ENCODE results near the gene THYN1. TPM values are rescaled to one million over a fixed set of nuclear protein-coding genes. Genes with fewer than 3 reads are reported as not detected.

Gene THYN1
- total and polyA plus RNA-seq, 2 donors (not counting 1 experiment from before 2014, with no cell fraction given): 54.9 to 88.7 TPM

- Histone ChIP-seq H3K4me3 (replicated peaks in 1 of 4; ENCODE audit: control extremely low read depth in 1 of 4, insufficient read depth in 1 of 4, low read depth in 3 of 4, low read length in 4 of 4) (no peak overlapping the region), H3K9me3 (ENCODE audit: control insufficient read depth, insufficient read depth, low read depth, low read length) (no peaks in the 10 kb centered on the region), H3K27me3 (ENCODE audit: control insufficient read depth, insufficient read depth, low read length) (no peaks in the 10 kb centered on the region), H4K20me1 (ENCODE audit: control insufficient read depth, extremely low read depth, insufficient read depth, low read length) (no peaks in the 10 kb centered on the region), H3K79me2 (ENCODE audit: control insufficient read depth, insufficient read depth, low read length) (peaks cover 2% of the 10 kb centered on the region), H3K4me1 (ENCODE audit: control insufficient read depth, extremely low read depth, insufficient read depth, low read length) (no peaks in the 10 kb centered on the region), H3K27ac (ENCODE audit: insufficient read depth, low read length) (no peak overlapping the region), H3K4me2 (ENCODE audit: extremely low read depth, insufficient read depth, low read length) (no peak overlapping the region), H3K36me3 (ENCODE audit: control insufficient read depth, insufficient read depth, low read length) (peaks cover 13% of the 10 kb centered on the region), H3K9ac (ENCODE audit: insufficient read depth, low read length) (no peak overlapping the region), H2AFZ (ENCODE audit: low read length) (no peak overlapping the region)
- TF ChIP-seq, protein P1, sequence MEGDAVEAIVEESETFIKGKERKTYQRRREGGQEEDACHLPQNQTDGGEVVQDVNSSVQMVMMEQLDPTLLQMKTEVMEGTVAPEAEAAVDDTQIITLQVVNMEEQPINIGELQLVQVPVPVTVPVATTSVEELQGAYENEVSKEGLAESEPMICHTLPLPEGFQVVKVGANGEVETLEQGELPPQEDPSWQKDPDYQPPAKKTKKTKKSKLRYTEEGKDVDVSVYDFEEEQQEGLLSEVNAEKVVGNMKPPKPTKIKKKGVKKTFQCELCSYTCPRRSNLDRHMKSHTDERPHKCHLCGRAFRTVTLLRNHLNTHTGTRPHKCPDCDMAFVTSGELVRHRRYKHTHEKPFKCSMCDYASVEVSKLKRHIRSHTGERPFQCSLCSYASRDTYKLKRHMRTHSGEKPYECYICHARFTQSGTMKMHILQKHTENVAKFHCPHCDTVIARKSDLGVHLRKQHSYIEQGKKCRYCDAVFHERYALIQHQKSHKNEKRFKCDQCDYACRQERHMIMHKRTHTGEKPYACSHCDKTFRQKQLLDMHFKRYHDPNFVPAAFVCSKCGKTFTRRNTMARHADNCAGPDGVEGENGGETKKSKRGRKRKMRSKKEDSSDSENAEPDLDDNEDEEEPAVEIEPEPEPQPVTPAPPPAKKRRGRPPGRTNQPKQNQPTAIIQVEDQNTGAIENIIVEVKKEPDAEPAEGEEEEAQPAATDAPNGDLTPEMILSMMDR (conservative IDR thresholded peaks at IDR 0.05 in 1 of 2, IDR thresholded peaks at IDR 0.05 in 1 of 2; ENCODE audit: low read depth in 1 of 2, low read length in 2 of 2): peak; percentile 53 to 56
- TF ChIP-seq EZH2 (IDR thresholded peaks at IDR 0.05; ENCODE audit: low read length, missing control alignments): no peak
- DNase-seq (ENCODE audit: low read depth in 2 of 2): peak in 1 of 2 donors; percentile 21
Observed at GRCh38 chr11:134207538-134208239, 45.5 kb downstream of the THYN1 start.

GRCh38 chr11:134206185-134206584 is 47.0 kb downstream of the THYN1 start:
- no peaks in the 10 kb centered on the region for H3K79me2 ChIP-seq (ENCODE audit: control insufficient read depth, insufficient read depth, low read length)
- no peak overlapping the region for H3K4me2 ChIP-seq (ENCODE audit: extremely low read depth, insufficient read depth, low read length)
- no peaks in the 10 kb centered on the region for H3K27me3 ChIP-seq (ENCODE audit: control insufficient read depth, insufficient read depth, low read length)
- no peak overlapping the region for H3K9ac ChIP-seq (ENCODE audit: insufficient read depth, low read length)
- H3K36me3 ChIP-seq (ENCODE audit: control insufficient read depth, insufficient read depth, low read length): peaks cover 13% of the 10 kb centered on the region
- H4K20me1 ChIP-seq (ENCODE audit: control insufficient read depth, extremely low read depth, insufficient read depth, low read length): no peaks in the 10 kb centered on the region
- no peaks in the 10 kb centered on the region for H3K4me1 ChIP-seq (ENCODE audit: control insufficient read depth, extremely low read depth, insufficient read depth, low read length)
- H2AFZ ChIP-seq (ENCODE audit: low read length): no peak overlapping the region
- TF ChIP-seq, protein P1 (conservative IDR thresholded peaks at IDR 0.05 in 1 of 2, IDR thresholded peaks at IDR 0.05 in 1 of 2; ENCODE audit: low read depth in 1 of 2, low read length in 2 of 2): no peak
- TF ChIP-seq EZH2 (IDR thresholded peaks at IDR 0.05; ENCODE audit: low read length, missing control alignments): no peak
- H3K9me3 ChIP-seq (ENCODE audit: control insufficient read depth, insufficient read depth, low read depth, low read length): no peaks in the 10 kb centered on the region
- H3K27ac ChIP-seq (ENCODE audit: insufficient read depth, low read length): no peak overlapping the region
- no peak for DNase-seq (ENCODE audit: low read depth in 2 of 2)
- H3K4me3 ChIP-seq (replicated peaks in 1 of 4; ENCODE audit: control extremely low read depth in 1 of 4, insufficient read depth in 1 of 4, low read depth in 3 of 4, low read length in 4 of 4): no peak overlapping the region

DNA sequence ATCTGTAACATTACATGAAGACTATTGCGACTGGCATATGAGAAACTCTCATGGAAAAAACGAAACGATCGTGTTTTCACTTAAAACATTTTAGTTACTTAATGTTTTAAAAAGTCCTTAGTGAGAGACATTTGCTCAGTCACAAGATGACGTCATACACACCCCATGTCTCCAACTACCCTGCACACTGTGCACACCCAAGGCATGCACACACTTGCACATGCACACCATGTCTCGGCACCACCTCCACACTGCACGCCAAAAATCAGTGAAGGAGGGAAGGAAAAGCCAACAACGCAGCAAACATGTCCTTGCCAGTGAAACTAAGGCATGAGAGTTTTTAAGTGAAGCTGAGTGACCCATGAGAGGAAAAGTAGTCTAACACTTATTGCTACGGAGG is 47.4 kb downstream of the THYN1 start:
- Histone ChIP-seq H3K4me2 (ENCODE audit: extremely low read depth, insufficient read depth, low read length) (no peak overlapping the region), H3K4me1 (ENCODE audit: control insufficient read depth, extremely low read depth, insufficient read depth, low read length) (no peaks in the 10 kb centered on the region), H3K9ac (ENCODE audit: insufficient read depth, low read length) (no peak overlapping the region), H2AFZ (ENCODE audit: low read length) (no peak overlapping the region), H3K79me2 (ENCODE audit: control insufficient read depth, insufficient read depth, low read length) (no peaks in the 10 kb centered on the region), H3K9me3 (ENCODE audit: control insufficient read depth, insufficient read depth, low read depth, low read length) (no peaks in the 10 kb centered on the region), H3K27me3 (ENCODE audit: control insufficient read depth, insufficient read depth, low read length) (no peaks in the 10 kb centered on the region), H3K4me3 (replicated peaks in 1 of 4; ENCODE audit: control extremely low read depth in 1 of 4, insufficient read depth in 1 of 4, low read depth in 3 of 4, low read length in 4 of 4) (no peak overlapping the region), H3K36me3 (ENCODE audit: control insufficient read depth, insufficient read depth, low read length) (peaks cover 13% of the 10 kb centered on the region), H3K27ac (ENCODE audit: insufficient read depth, low read length) (no peak overlapping the region), H4K20me1 (ENCODE audit: control insufficient read depth, extremely low read depth, insufficient read depth, low read length) (no peaks in the 10 kb centered on the region)
- no peak for TF ChIP-seq EZH2 (IDR thresholded peaks at IDR 0.05; ENCODE audit: low read length, missing control alignments)
- TF ChIP-seq, protein P1 (conservative IDR thresholded peaks at IDR 0.05 in 1 of 2, IDR thresholded peaks at IDR 0.05 in 1 of 2; ENCODE audit: low read depth in 1 of 2, low read length in 2 of 2): no peak
- no peak for DNase-seq (ENCODE audit: low read depth in 2 of 2)
